ENCODE measurements around the gene EXOC1. TPM values are rescaled to one million over a fixed set of nuclear protein-coding genes. Genes with fewer than 3 reads are reported as not detected.

Gene EXOC1
- total and polyA plus RNA-seq, 2 donors from 2014 or later: 17.5 to 41.7 TPM

DNA sequence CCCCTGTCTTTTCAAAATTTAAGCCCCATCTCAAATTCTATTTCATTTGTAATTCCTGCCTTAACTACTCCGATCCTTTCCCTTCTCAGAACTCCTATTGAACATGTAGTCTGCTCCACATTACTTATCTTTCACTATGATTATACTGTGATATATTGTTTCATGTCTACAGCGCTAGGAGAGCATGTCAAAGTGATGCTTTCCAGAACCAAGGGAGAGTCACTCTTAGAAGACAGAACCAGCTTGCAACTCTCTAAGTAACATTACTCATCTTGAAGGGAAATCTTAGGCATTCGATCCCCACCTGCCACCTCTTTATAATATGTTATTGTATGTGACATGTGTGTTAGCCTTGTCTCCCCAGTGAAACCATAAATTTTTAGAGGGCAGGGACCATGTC, 23.4 kb upstream of the EXOC1 start:
- no peak overlapping the region for H3K27ac ChIP-seq (ENCODE audit: low read depth in 2 of 2, low read length in 2 of 2)
- no peaks in the 10 kb centered on the region for H3K27me3 ChIP-seq (ENCODE audit: control insufficient read depth, insufficient read depth, low read length)
- no peak overlapping the region for H3K9ac ChIP-seq (ENCODE audit: low read length in 3 of 3)
- no peak for DNase-seq
- intact Hi-C loops (cut with DNase I): no loop called here
- H3K36me3 ChIP-seq (ENCODE audit: control insufficient read depth in 2 of 3, insufficient read depth in 3 of 3, low read length in 3 of 3): no peaks in the 10 kb centered on the region
- TF ChIP-seq, protein P1, sequence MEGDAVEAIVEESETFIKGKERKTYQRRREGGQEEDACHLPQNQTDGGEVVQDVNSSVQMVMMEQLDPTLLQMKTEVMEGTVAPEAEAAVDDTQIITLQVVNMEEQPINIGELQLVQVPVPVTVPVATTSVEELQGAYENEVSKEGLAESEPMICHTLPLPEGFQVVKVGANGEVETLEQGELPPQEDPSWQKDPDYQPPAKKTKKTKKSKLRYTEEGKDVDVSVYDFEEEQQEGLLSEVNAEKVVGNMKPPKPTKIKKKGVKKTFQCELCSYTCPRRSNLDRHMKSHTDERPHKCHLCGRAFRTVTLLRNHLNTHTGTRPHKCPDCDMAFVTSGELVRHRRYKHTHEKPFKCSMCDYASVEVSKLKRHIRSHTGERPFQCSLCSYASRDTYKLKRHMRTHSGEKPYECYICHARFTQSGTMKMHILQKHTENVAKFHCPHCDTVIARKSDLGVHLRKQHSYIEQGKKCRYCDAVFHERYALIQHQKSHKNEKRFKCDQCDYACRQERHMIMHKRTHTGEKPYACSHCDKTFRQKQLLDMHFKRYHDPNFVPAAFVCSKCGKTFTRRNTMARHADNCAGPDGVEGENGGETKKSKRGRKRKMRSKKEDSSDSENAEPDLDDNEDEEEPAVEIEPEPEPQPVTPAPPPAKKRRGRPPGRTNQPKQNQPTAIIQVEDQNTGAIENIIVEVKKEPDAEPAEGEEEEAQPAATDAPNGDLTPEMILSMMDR (IDR thresholded peaks at IDR 0.05; ENCODE audit: borderline replicate concordance, extremely low read depth, insufficient read depth): no peak
- H3K4me3 ChIP-seq (ENCODE audit: low read length in 3 of 3): no peak overlapping the region
- H3K9me3 ChIP-seq (ENCODE audit: control insufficient read depth in 2 of 3, insufficient read depth in 1 of 3, low read length in 3 of 3): no peaks in the 10 kb centered on the region
- FAIRE-seq: no peak
- no peaks in the 10 kb centered on the region for H3K4me1 ChIP-seq (ENCODE audit: control insufficient read depth in 2 of 3, insufficient read depth in 2 of 3, low read depth in 1 of 3, low read length in 3 of 3)

DNA sequence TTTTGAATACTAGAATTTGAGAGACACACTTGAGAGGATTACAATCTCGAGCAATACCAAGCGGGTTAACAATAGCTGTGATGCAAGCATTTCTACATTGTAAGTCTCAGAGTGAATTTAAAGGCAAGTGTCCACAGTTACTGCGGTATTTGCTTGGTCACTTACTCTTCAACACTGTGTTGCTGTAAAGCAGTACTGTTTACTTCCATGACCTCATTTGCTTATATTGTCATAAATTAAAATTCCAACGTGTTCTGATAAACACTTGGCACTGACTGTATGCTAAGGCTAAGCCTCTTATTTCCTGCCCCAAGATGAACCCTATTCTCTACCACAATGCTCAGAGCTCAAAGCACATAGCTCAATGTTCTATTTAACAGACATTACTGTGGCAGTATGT, 22.7 kb upstream of the EXOC1 start:
- H3K27ac ChIP-seq (ENCODE audit: low read depth in 2 of 2, low read length in 2 of 2): no peak overlapping the region
- DNase-seq: peak in 1 of 5 donors; percentile 27
- H3K9ac ChIP-seq (ENCODE audit: low read length in 3 of 3): no peak overlapping the region
- H3K27me3 ChIP-seq (ENCODE audit: control insufficient read depth, insufficient read depth, low read length): no peaks in the 10 kb centered on the region
- intact Hi-C loops (cut with DNase I): no loop called here
- FAIRE-seq: no peak
- H3K4me1 ChIP-seq (ENCODE audit: control insufficient read depth in 2 of 3, insufficient read depth in 2 of 3, low read depth in 1 of 3, low read length in 3 of 3): no peaks in the 10 kb centered on the region
- H3K4me3 ChIP-seq (ENCODE audit: low read length in 3 of 3): no peak overlapping the region
- H3K36me3 ChIP-seq (ENCODE audit: control insufficient read depth in 2 of 3, insufficient read depth in 3 of 3, low read length in 3 of 3): no peaks in the 10 kb centered on the region
- TF ChIP-seq, protein P1 (IDR thresholded peaks at IDR 0.05; ENCODE audit: borderline replicate concordance, extremely low read depth, insufficient read depth): no peak
- H3K9me3 ChIP-seq (ENCODE audit: control insufficient read depth in 2 of 3, insufficient read depth in 1 of 3, low read length in 3 of 3): no peaks in the 10 kb centered on the region

DNA sequence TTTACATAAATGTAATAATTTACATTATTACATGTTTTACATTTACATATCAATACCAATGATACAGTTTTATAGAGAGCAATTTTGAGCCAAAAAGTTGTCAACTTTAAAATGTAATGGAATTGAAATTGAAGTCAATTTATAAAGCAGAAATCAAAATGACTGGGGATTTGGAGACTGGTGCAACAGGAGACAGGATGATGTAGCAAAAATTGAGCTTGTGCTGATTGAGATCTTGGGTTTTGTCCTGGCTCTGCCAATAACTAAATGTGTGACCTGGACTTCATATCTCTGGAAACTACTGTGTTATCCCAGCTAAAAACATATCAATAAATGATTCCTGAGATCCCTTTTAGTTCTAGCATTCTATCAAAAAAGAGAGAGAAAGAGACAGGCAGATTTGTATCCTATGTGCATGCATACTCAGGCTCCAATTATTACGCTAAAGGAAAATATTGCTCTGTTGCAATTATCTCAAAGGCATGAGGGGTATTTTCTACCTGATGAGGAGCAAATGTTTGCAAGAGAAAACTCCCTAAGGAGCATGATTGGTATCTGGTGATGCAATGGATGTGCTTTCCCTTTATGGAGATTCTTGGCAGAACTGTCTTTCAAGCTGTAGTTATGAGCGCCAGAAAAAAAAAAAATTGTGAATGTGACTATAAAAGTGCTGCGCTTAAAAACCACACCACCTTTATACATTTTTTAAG, 19.2 kb upstream of the EXOC1 start:
- no peak for FAIRE-seq

More for the DNA sequence above, 19.2 kb upstream of the EXOC1 start:
- Histone ChIP-seq H3K9ac (ENCODE audit: low read length in 3 of 3) (no peak overlapping the region), H3K4me1 (ENCODE audit: control insufficient read depth in 2 of 3, insufficient read depth in 2 of 3, low read depth in 1 of 3, low read length in 3 of 3) (no peaks in the 10 kb centered on the region), H3K4me3 (ENCODE audit: low read length in 3 of 3) (no peak overlapping the region), H3K9me3 (ENCODE audit: control insufficient read depth in 2 of 3, insufficient read depth in 1 of 3, low read length in 3 of 3) (peaks cover 0 to 9% (median 0%) of the 10 kb centered on the region in 3 donors), H3K27ac (ENCODE audit: low read depth in 2 of 2, low read length in 2 of 2) (no peak overlapping the region), H3K36me3 (ENCODE audit: control insufficient read depth in 2 of 3, insufficient read depth in 3 of 3, low read length in 3 of 3) (no peaks in the 10 kb centered on the region), H3K27me3 (ENCODE audit: control insufficient read depth, insufficient read depth, low read length) (no peaks in the 10 kb centered on the region)
- TF ChIP-seq, protein P1 (IDR thresholded peaks at IDR 0.05; ENCODE audit: borderline replicate concordance, extremely low read depth, insufficient read depth): no peak
- intact Hi-C loops (cut with DNase I): no loop called here
- no peak for DNase-seq
